Measurements from ENCODE around the gene KYAT1. TPM values are rescaled to one million over a fixed set of nuclear protein-coding genes. Genes with fewer than 3 reads are reported as not detected.

KYAT1 gene
- total RNA-seq, 1 experiment from 2014 or later = 7.8 TPM

- H3K4me3 Mint-ChIP-seq (ENCODE audit: unreplicated experiment) = no peak overlapping the region
- BruUV-seq (replicated peaks) = no TSS peak
- Histone ChIP-seq H3K4me3 (ENCODE audit: low read depth, low read length) (no peak overlapping the region), H3K36me3 (ENCODE audit: control insufficient read depth, insufficient read depth, low read length) (no peaks in the 10 kb centered on the region; the same call in 1 of the 2 replicates), H3K27me3 (replicated peaks; ENCODE audit: control insufficient read depth, insufficient read depth, low read length) (no peaks in the 10 kb centered on the region), H3K9me3 (no peaks in the 10 kb centered on the region), H3K4me1 (no peaks in the 10 kb centered on the region)
- no peaks in the 10 kb centered on the region for H3K4me1 Mint-ChIP-seq (ENCODE audit: low read depth, unreplicated experiment)
- H3K27ac Mint-ChIP-seq (ENCODE audit: unreplicated experiment) = no peak overlapping the region
- intact Hi-C loops (cut with micrococcal nuclease; ENCODE audit: unreplicated experiment) = no loop called here
- H3K36me3 Mint-ChIP-seq (ENCODE audit: insufficient read depth, unreplicated experiment) = peaks cover 24% of the 10 kb centered on the region
- ChIA-PET POLR2A (no interaction called here), CTCF (no interaction called here)
- DNase-seq = no peak
- no peaks in the 10 kb centered on the region for H3K27me3 Mint-ChIP-seq (ENCODE audit: insufficient read depth, unreplicated experiment)
- TF ChIP-seq, protein P1, sequence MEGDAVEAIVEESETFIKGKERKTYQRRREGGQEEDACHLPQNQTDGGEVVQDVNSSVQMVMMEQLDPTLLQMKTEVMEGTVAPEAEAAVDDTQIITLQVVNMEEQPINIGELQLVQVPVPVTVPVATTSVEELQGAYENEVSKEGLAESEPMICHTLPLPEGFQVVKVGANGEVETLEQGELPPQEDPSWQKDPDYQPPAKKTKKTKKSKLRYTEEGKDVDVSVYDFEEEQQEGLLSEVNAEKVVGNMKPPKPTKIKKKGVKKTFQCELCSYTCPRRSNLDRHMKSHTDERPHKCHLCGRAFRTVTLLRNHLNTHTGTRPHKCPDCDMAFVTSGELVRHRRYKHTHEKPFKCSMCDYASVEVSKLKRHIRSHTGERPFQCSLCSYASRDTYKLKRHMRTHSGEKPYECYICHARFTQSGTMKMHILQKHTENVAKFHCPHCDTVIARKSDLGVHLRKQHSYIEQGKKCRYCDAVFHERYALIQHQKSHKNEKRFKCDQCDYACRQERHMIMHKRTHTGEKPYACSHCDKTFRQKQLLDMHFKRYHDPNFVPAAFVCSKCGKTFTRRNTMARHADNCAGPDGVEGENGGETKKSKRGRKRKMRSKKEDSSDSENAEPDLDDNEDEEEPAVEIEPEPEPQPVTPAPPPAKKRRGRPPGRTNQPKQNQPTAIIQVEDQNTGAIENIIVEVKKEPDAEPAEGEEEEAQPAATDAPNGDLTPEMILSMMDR (IDR thresholded peaks at IDR 0.05; ENCODE audit: insufficient read depth in 1 of 2, low read depth in 1 of 2, low read length in 1 of 2, severe bottlenecking in 1 of 2, unreplicated experiment in 1 of 2) = no peak
- H3K9me3 Mint-ChIP-seq (ENCODE audit: unreplicated experiment) = no peaks in the 10 kb centered on the region
Measured at GRCh38 chr9:128898382-128898781, 16.6 kb upstream of the KYAT1 start.

DNA sequence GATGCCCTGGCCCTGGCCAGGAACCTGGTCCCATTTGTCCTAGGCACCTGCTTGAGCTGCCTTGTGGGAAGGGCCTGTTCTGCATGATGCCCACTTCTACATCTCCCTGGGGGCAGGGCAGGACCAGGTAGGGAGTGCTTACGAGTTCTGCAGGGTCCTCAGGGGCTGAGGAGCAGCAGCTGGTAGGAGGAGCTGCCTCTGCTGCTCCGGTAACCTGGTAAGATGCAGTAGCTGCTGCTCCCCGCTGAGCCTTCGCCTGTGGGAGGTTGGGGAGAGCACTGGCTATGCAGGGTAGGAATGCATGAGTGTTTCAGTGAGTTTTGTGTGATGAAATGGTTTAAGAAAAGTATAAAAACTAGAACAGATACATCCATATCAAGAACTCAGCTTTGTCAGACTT, 13.8 kb upstream of the KYAT1 start:
- no peak for DNase-seq
- H3K4me3 Mint-ChIP-seq (ENCODE audit: unreplicated experiment) = no peak overlapping the region
- no peaks in the 10 kb centered on the region for H3K4me1 ChIP-seq
- TF ChIP-seq, protein P1 (IDR thresholded peaks at IDR 0.05; ENCODE audit: insufficient read depth in 1 of 2, low read depth in 1 of 2, low read length in 1 of 2, severe bottlenecking in 1 of 2, unreplicated experiment in 1 of 2) = no peak
- H3K4me1 Mint-ChIP-seq (ENCODE audit: low read depth, unreplicated experiment) = no peaks in the 10 kb centered on the region
- no peak overlapping the region for H3K27ac Mint-ChIP-seq (ENCODE audit: unreplicated experiment)
- H3K27me3 Mint-ChIP-seq (ENCODE audit: insufficient read depth, unreplicated experiment) = no peaks in the 10 kb centered on the region
- no peaks in the 10 kb centered on the region for H3K9me3 Mint-ChIP-seq (ENCODE audit: unreplicated experiment)
- no peaks in the 10 kb centered on the region for H3K9me3 ChIP-seq
- no peak overlapping the region for H3K4me3 ChIP-seq (ENCODE audit: low read depth, low read length)
- peaks cover 26% of the 10 kb centered on the region for H3K36me3 Mint-ChIP-seq (ENCODE audit: insufficient read depth, unreplicated experiment)
- no peaks in the 10 kb centered on the region; the same call in 1 of the 2 replicates for H3K36me3 ChIP-seq (ENCODE audit: control insufficient read depth, insufficient read depth, low read length)
- CTCF ChIA-PET = interaction anchor here (0.6 kb wide), 1 partner anchor 259 kb away, joined by 3 read pairs; no protein-coding TSS in a partner anchor
- intact Hi-C loops (cut with micrococcal nuclease; ENCODE audit: unreplicated experiment) = no loop called here
- no TSS peak for BruUV-seq (replicated peaks)
- no peaks in the 10 kb centered on the region for H3K27me3 ChIP-seq (replicated peaks; ENCODE audit: control insufficient read depth, insufficient read depth, low read length)
- POLR2A ChIA-PET = no interaction called here

- TF ChIP-seq, protein P1 (IDR thresholded peaks at IDR 0.05; ENCODE audit: insufficient read depth in 1 of 2, low read depth in 1 of 2, low read length in 1 of 2, severe bottlenecking in 1 of 2, unreplicated experiment in 1 of 2) = no peak
- Mint-ChIP-seq H3K9me3 (ENCODE audit: unreplicated experiment) (no peaks in the 10 kb centered on the region), H3K4me1 (ENCODE audit: low read depth, unreplicated experiment) (no peaks in the 10 kb centered on the region), H3K27me3 (ENCODE audit: insufficient read depth, unreplicated experiment) (no peaks in the 10 kb centered on the region), H3K27ac (ENCODE audit: unreplicated experiment) (no peak overlapping the region), H3K36me3 (ENCODE audit: insufficient read depth, unreplicated experiment) (peaks cover 34% of the 10 kb centered on the region), H3K4me3 (ENCODE audit: unreplicated experiment) (no peak overlapping the region)
- intact Hi-C loops (cut with micrococcal nuclease; ENCODE audit: unreplicated experiment) = no loop called here
- H3K4me3 ChIP-seq (ENCODE audit: low read depth, low read length) = no peak overlapping the region
- no peak for DNase-seq
- H3K4me1 ChIP-seq = no peaks in the 10 kb centered on the region
- no peaks in the 10 kb centered on the region for H3K9me3 ChIP-seq
- POLR2A ChIA-PET = no interaction called here
- H3K27me3 ChIP-seq (replicated peaks; ENCODE audit: control insufficient read depth, insufficient read depth, low read length) = no peaks in the 10 kb centered on the region
- no TSS peak for BruUV-seq (replicated peaks)
- no peaks in the 10 kb centered on the region; the same call in 1 of the 2 replicates for H3K36me3 ChIP-seq (ENCODE audit: control insufficient read depth, insufficient read depth, low read length)
- CTCF ChIA-PET = no interaction called here
Measured at GRCh38 chr9:128894764-128895163, 13.0 kb upstream of the KYAT1 start.

All from Caco-2 (cell line).